GM21526 (cell line): ENCODE data around the gene TBC1D10A.

ENCODE experiments used
- ATAC-seq: cut with Tn5 transposase; IDR thresholded peaks from one replicate; pipeline ENCODE4 v1.9.1; 2021; ENCODE audit warnings: moderate library complexity; ENCODE audit not compliant: unreplicated experiment, low FRiP score

The TBC1D10A gene

GRCh38 chr22:30324014-30324730 is 2.6 kb downstream of the TBC1D10A start:
- no peak for ATAC-seq

DNA sequence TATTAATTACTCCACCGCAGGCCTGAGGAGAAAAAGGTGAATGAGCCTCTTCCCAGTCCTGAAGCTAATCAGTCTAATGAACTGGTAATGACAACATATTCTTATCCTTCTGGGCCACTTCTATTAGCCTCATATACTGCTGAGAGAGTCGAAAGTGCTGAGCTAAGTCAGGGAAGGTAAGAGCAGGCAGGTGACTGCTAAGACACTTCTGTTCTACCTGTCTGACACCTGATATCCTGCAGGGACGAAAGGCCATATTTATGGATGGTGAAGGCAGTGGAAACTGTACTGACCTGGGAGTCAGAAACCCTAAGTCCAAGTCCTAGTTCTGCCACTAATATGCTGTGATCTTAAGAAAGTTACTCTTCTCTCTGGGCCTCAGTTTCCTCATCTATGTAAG is 3.5 kb downstream of the TBC1D10A start:
- no peak for ATAC-seq

- ATAC-seq, result no peak
Measured at GRCh38 chr22:30321461-30321860, 5.3 kb downstream of the TBC1D10A start.

DNA sequence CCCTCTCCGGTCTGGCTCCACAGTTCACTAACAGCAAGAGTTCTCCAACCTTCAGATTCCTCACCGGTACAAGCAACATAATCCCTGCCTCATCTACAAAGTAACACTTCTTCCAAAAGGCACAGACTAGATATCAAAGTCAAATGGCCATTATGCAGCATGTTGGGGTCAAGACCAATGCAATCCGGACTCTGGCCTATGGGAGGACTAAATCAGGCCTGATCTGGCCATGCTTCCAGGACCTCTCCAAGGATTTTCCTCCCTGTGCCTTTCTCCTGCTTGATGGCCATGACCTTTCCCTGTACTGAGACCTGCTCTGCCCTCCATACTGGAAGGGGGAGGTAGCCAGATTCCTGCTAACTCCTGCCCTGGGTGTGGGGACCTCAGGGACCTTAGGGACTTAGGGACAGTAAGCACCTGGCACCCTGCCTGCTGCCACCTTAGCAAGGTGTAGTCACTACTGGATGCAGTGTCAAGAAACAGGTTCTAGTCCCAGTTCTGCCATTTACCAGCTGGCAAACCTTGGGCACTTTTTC is 6.7 kb downstream of the TBC1D10A start:
- ATAC-seq, result no peak

DNA sequence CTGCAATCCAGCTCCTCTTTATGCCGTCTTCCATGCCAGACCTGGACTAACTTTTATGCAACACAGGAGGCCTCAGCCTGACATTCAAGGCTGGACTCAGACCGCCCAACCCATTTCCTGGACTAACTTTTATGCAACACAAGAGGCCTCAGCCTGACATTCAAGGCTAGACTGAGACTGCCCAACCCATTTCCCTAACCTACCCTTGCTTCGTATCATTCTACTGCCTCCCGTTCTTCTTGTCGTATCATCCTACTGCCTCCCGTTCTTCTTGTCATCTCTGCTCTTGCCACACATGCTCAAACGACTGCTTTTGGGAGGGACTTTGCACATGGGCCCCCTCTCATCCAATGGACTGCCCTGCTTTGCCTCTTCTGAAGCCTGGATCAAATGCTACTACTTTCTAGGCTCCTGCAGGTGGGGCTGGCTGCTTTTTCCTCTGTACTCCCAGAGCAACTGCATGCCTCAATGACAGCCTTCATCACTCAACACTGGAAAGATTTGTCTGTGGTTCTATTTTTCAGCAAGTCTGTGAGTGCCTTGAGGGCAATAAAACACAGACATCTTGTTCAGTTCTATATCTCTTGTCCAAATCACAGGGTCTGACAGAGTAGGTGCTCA is 7.8 kb downstream of the TBC1D10A start:
- ATAC-seq, result no peak

GRCh38 chr22:30317778-30318177 is 9.0 kb downstream of the TBC1D10A start:
- no peak for ATAC-seq

DNA sequence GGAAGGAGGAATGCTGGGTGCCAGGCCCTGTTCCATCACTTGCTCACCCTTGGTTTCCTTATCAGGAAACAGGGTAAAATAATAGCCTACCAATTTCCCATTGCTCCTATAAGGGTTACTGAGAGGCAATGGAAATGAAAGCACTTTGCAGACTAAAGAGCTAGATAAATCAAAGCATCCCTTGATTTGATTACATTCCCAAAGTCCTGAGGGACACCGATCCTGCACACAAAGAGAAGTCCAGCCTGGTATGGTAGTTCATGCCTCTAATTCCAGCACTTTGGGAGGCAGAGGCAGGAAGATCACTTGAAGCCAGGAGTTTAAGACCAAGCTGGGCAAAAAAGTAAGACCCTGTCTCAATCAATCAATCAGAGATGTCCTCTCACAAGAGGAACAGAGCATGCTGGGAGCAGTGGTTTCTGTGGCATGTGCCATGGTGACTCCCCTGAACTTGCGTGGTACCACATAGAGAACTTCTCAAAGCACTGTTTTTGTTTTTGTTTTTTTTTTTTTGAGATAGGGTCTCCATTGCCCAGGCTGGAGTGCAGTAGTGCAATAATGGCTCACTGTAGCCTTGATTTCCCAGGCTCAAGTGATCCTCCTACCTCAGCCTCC is 10.7 kb downstream of the TBC1D10A start:
- ATAC-seq, result no peak

GRCh38 chr22:30314915-30315314 is 11.8 kb downstream of the TBC1D10A start:
- no peak for ATAC-seq

GRCh38 chr22:30313527-30314363 is 13.0 kb downstream of the TBC1D10A start:
- no peak for ATAC-seq

GRCh38 chr22:30312053-30312452 is 14.7 kb downstream of the TBC1D10A start:
- ATAC-seq, result no peak

GRCh38 chr22:30310881-30311771 is 15.6 kb downstream of the TBC1D10A start:
- ATAC-seq, result no peak

DNA sequence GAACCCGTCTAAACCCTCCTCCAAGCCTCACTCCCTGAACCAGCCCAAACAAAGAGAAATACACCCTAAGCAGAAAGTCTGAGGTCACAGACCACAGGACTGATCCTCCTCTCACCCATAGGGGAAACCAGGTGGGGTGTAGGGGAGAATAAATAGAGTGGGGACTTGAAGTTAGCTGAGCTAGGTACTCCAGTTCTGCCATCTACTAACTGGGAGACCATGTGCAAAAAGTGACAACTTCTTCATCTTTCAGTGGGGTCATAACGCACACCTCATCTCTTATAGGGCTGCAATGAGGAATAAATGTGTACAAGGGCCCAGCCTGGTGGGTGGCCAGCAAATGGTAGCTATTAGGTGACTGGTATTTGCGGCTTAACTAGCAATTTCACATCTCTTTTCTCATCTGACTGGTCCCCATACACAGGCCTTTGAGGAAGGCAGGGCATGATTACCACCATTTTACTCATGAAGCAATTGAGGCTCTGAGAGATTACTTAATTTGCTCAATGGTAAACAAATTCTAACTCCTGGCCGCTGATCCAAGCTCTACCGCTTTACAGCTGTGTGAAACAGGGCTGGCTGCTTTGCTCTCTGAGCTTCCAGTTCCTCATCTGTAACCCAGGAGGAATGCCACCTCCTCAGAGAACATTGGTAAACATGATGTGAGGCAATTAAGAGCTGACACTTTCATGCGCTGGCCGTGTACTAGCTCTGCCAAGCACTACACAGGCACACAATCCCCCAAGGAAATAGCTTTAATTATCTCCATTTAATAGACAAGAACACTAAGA is 16.6 kb downstream of the TBC1D10A start:
- ATAC-seq, result no peak

GRCh38 chr22:30308518-30309230 is 18.1 kb downstream of the TBC1D10A start:
- no peak for ATAC-seq

GRCh38 chr22:30308093-30308492 is 18.6 kb downstream of the TBC1D10A start:
- no peak for ATAC-seq

GRCh38 chr22:30307041-30307574 is 19.6 kb downstream of the TBC1D10A start:
- no peak for ATAC-seq

- no peak for ATAC-seq
Measured at GRCh38 chr22:30306627-30307011, 20.1 kb downstream of the TBC1D10A start.

GRCh38 chr22:30305906-30306626 is 20.7 kb downstream of the TBC1D10A start:
- ATAC-seq, result no peak

- peak; percentile 40 for ATAC-seq
Measured at GRCh38 chr22:30305519-30305905, 21.2 kb downstream of the TBC1D10A start.
